ENCODE results near the gene CLTRN.
A peak's percentile ranks its signal among the peaks of the same experiment; 100 is the strongest.
"Not testable (repeated sequence)": the region's sequence is repeated elsewhere in the genome, so short reads cannot be mapped to it uniquely, and the experiment has no call there.

Gene CLTRN

GRCh38 chrX:15664487-15665444 is at the start of gene CLTRN:
CLTRN (minus strand) TSS chrX:15664805; CDS start chrX:15664775, 30 bp downstream.
- DNase-seq, result no peak

- not testable (repeated sequence) for DNase-seq
These were observed 39.7 kb upstream of the CLTRN start for GRCh38 chrX:15704273-15704672.

DNA sequence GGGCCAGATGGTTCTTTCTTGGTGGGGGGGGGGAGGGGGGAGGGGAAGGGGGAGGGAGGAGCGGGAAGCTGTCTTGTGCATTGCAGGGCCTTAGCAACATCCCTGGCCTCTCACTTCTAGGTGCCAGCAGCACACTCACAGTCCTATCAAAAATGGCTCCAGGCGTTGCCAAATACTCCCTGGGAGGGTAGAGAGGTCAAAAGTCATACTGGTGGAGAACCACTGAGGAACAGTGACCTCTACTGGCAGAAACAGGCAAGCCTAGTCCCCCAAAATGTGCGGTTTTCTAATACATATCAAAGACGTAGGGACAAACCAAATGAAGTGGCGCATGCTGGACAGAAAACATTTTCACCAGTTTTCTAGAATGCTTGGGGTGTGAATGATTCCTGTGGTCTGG is 39.2 kb upstream of the CLTRN start:
- DNase-seq, result not testable (repeated sequence)

- no peak for DNase-seq
These were observed 38.1 kb upstream of the CLTRN start for GRCh38 chrX:15702488-15703371.

GRCh38 chrX:15696516-15696915 is 31.9 kb upstream of the CLTRN start:
- DNase-seq, result no peak

GRCh38 chrX:15694941-15695451 is 30.4 kb upstream of the CLTRN start:
- DNase-seq, result no peak

DNA sequence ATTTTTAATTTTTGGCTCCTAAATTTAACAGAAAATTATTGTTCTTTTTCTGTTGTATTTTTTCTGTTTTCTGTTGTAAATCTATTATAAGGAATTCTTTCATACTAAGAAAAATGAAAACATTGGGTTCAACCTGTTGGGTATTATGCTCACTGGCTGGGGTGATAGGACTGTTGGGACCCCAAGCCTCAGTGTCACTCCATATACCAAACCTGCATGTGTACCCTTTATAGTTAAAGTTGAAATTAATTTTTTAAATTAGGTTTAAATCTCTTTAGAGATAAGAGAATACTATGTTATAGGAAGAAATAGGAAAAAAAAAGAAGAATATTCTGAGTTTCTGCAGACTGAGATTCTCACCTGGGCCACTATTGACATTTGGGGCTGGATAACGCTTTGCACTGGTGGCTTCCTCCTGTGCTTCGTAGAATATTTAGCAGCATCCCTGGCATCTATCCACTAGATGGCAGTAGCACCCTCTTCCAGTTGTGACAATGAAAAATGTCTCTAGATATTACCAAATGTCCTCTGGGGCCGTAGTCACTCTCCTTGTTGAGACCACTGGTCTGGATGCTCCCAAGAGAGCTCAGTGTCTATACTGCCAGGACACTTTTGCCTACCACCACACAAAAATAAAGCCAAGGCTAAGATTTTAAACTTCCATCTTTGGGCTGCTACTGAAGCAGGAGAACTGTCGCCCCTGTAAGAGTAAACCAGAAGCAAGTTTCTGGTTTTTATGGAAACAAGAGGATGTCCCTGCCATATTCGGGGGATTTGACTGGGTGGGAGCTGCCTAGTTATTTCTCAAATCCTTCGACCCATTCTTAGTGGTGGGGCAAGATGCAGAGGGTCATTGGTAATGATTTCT is 22.4 kb upstream of the CLTRN start:
- DNase-seq, result no peak

- DNase-seq, result no peak
These were observed 18.6 kb upstream of the CLTRN start for GRCh38 chrX:15683193-15683592.

DNA sequence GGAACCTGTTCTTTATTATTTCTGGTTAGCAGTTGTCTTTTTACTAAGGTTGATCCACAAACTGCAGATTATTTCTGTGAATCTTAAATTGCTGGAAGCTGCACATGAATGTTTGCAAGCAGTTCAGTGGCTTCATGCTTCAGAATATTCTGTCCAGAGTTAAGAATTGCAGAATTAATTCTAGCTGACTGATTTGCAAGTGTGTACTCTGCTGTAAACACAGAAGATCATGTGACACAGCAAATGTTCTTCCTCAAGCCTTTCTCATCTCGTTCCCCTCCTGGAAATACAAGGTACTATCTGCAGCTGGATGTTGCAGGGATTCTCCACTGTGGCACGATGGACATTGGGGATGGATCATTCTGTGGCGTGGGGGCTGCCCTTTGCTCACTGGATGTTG is 16.8 kb upstream of the CLTRN start:
- no peak for DNase-seq

GRCh38 chrX:15680401-15680800 is 15.8 kb upstream of the CLTRN start:
- DNase-seq, result no peak

- DNase-seq, result no peak
These were observed 14.6 kb upstream of the CLTRN start for GRCh38 chrX:15679246-15679645.

- DNase-seq, result no peak
These were observed 13.7 kb upstream of the CLTRN start for GRCh38 chrX:15678339-15678738.

- DNase-seq, result no peak
These were observed 12.3 kb upstream of the CLTRN start for GRCh38 chrX:15676886-15677285.

GRCh38 chrX:15675490-15675921 is 10.9 kb upstream of the CLTRN start:
- peak; percentile 78 for DNase-seq

DNA sequence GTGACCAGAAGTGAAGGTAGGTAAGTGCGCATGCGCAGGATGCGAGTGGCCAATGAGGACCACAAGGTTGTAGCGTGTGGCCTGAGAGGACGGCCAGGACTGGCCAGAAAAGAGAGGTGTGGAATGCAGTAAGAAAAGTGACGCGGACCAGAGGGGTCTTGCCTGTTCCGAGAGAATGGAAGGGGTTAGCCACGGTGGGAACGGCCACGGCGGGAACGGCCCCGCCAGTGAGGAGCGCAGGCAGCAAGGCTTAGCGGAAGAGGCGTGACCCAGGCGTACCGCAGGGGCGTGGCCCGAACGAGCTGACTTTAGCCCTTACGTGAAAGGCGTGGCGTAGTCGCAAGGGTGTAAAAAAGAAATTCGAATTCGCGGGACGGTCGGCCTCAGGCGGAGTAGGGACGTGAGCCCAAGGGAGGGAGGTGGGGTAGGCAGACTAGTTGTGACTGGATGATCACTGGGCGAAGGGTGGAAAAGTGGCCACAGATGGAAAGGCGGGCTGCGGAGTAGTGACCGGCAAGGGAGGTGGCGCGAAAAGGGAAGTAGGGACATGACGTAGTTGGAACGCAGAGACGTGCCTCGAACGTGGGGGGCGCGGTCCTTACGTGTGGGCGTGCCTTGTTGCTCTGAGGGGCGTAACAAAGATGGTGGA is 10.4 kb upstream of the CLTRN start:
- peak; percentile 84 for DNase-seq

GRCh38 chrX:15674514-15674840 is 9.9 kb upstream of the CLTRN start:
- DNase-seq, result no peak

- DNase-seq, result no peak
These were observed 9.4 kb upstream of the CLTRN start for GRCh38 chrX:15673970-15674369.

- no peak for DNase-seq
These were observed 8.3 kb upstream of the CLTRN start for GRCh38 chrX:15672881-15673280.

DNA sequence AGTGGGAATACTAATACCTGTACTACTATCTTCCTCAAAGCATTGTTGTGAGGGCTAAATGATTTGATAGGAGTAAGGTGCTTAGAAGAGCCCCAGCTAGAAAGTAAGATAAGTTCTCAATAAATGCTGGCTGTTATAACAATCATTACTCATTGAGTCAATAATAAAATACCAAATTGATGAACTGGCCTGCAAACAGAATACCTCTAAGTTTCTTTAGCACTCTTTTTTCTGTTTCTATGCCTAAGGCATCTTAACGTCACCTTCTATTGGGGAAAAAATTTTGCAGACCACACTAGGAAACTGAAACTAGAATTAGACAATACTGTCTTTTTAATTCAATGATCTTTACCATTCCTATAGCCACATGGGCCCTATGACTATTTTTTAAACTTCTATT is 1.2 kb downstream of the CLTRN start:
- no peak for DNase-seq

GRCh38 chrX:15654804-15655203 is 9.8 kb downstream of the CLTRN start:
- DNase-seq, result not testable (repeated sequence)

GRCh38 chrX:15653961-15654360 is 10.6 kb downstream of the CLTRN start:
- DNase-seq, result no peak

DNA sequence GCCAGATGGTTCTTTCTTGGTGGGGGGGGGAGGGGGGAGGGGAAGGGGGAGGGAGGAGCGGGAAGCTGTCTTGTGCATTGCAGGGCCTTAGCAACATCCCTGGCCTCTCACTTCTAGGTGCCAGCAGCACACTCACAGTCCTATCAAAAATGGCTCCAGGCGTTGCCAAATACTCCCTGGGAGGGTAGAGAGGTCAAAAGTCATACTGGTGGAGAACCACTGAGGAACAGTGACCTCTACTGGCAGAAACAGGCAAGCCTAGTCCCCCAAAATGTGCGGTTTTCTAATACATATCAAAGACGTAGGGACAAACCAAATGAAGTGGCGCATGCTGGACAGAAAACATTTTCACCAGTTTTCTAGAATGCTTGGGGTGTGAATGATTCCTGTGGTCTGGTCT is 17.1 kb downstream of the CLTRN start:
- not testable (repeated sequence) for DNase-seq

All from NCI-H2081 treated with DMSO at 0.1 percent for 48 hours (cell line).